DND-41 (cell line): ENCODE data around the gene FOXP4.

ENCODE experiments used
- ATAC-seq: fragments of 200-7000 bp; cut with Tn5 transposase; 3 replicates; pipeline ENCODE4 v1.9.1; 2021; ENCODE audit warnings: low read depth; ENCODE audit not compliant: insufficient read depth
- DNase-seq: peaks from one replicate; pipeline ENCODE4 v3.0.0-alpha.2; 2020
- H2AFZ ChIP-seq: 2 replicates; pipeline ENCODE4 v1.6.0; 2012; ENCODE audit warnings: low read depth, low read length
- H3K27ac ChIP-seq: 2 replicates; pipeline ENCODE4 v1.5.1; 2012; ENCODE audit warnings: low read length, inconsistent platforms
- H3K27me3 ChIP-seq: fragments of 200-600 bp; sonication (generic); 2 replicates; pipeline ENCODE4 v1.6.0; 2012; ENCODE audit warnings: low read length, mild to moderate bottlenecking, inconsistent platforms; ENCODE audit not compliant: insufficient read depth, poor library complexity
- H3K36me3 ChIP-seq: 2 replicates; pipeline ENCODE4 v1.5.1; 2012; ENCODE audit warnings: low read length, inconsistent platforms; ENCODE audit not compliant: insufficient read depth
- H3K4me1 ChIP-seq: 2 replicates; pipeline ENCODE4 v1.5.1; 2012; ENCODE audit warnings: mild to moderate bottlenecking, low read length; ENCODE audit not compliant: insufficient read depth
- H3K4me2 ChIP-seq: 2 replicates; pipeline ENCODE4 v1.6.0; 2012; ENCODE audit warnings: mild to moderate bottlenecking, moderate library complexity, low read length, inconsistent platforms; ENCODE audit not compliant: insufficient read depth
- H3K4me3 ChIP-seq, 2 experiments: fragments of 200-600 bp in 1 of 2; shearing (Covaris generic) in 1 of 2; 2 replicates each; pipeline ENCODE4 v1.5.1; 2012 to 2016; ENCODE audit warnings: inconsistent platforms in 2 of 2, low read length in 2 of 2, mild to moderate bottlenecking in 2 of 2, low read depth in 1 of 2, moderate library complexity in 1 of 2
- H3K79me2 ChIP-seq: 2 replicates; pipeline ENCODE4 v1.6.0; 2012; ENCODE audit warnings: low read length, inconsistent platforms; ENCODE audit not compliant: insufficient read depth
- H3K9ac ChIP-seq: 2 replicates; pipeline ENCODE4 v1.6.0; 2012; ENCODE audit warnings: low read depth, mild to moderate bottlenecking, inconsistent platforms, low read length, moderate library complexity
- H3K9me3 ChIP-seq: 2 replicates; pipeline ENCODE4 v1.5.1; 2012; ENCODE audit warnings: low read length, moderate library complexity, mild to moderate bottlenecking, inconsistent platforms; ENCODE audit not compliant: insufficient read depth, severe bottlenecking
- H4K20me1 ChIP-seq: 2 replicates; pipeline ENCODE4 v1.6.0; 2012; ENCODE audit warnings: low read length; ENCODE audit not compliant: insufficient read depth
- CTCF ChIP-seq: IDR thresholded peaks from 2 replicates; pipeline ENCODE4 v1.5.1; 2012; ENCODE audit warnings: borderline replicate concordance, low read length, moderate library complexity, mild to moderate bottlenecking; ENCODE audit not compliant: poor library complexity, severe bottlenecking; ENCODE audit errors: extremely low read depth
- EZH2 ChIP-seq: IDR thresholded peaks from 3 replicates; pipeline ENCODE4 v1.6.1; 2012; ENCODE audit warnings: borderline replicate concordance, low read depth, mild to moderate bottlenecking, moderate library complexity, low read length, inconsistent platforms; ENCODE audit not compliant: severe bottlenecking

Gene FOXP4

GRCh38 chr6:41555326-41556300 is 9.4 kb downstream of the FOXP4 start:
- Histone ChIP-seq H3K79me2 (peaks cover 76% of the 10 kb centered on the region), H3K4me1 (peaks cover 22% of the 10 kb centered on the region), H4K20me1 (peaks cover 78% of the 10 kb centered on the region), H3K36me3 (peaks cover 34% of the 10 kb centered on the region), H3K9me3 (no peaks in the 10 kb centered on the region), H3K4me2 (no peak overlapping the region), H3K9ac (no peak overlapping the region), H2AFZ (no peak overlapping the region), H3K27ac (no peak overlapping the region), H3K27me3 (no peaks in the 10 kb centered on the region), H3K4me3 (no peak overlapping the region)
- ATAC-seq = no peak
- no peak for DNase-seq
- TF ChIP-seq EZH2 (no peak), CTCF (no peak)

- Histone ChIP-seq H3K27me3 (no peaks in the 10 kb centered on the region), H3K9ac (no peak overlapping the region), H3K27ac (no peak overlapping the region), H3K4me1 (peaks cover 35% of the 10 kb centered on the region), H3K4me3 (no peak overlapping the region), H3K79me2 (peaks cover 73% of the 10 kb centered on the region), H3K4me2 (no peak overlapping the region), H2AFZ (no peak overlapping the region), H3K36me3 (peaks cover 17% of the 10 kb centered on the region), H3K9me3 (no peaks in the 10 kb centered on the region), H4K20me1 (peaks cover 74% of the 10 kb centered on the region)
- ATAC-seq = no peak
- TF ChIP-seq EZH2 (no peak), CTCF (no peak)
- no peak for DNase-seq
Measured at GRCh38 chr6:41557335-41557734, 11.2 kb downstream of the FOXP4 start.

DNA sequence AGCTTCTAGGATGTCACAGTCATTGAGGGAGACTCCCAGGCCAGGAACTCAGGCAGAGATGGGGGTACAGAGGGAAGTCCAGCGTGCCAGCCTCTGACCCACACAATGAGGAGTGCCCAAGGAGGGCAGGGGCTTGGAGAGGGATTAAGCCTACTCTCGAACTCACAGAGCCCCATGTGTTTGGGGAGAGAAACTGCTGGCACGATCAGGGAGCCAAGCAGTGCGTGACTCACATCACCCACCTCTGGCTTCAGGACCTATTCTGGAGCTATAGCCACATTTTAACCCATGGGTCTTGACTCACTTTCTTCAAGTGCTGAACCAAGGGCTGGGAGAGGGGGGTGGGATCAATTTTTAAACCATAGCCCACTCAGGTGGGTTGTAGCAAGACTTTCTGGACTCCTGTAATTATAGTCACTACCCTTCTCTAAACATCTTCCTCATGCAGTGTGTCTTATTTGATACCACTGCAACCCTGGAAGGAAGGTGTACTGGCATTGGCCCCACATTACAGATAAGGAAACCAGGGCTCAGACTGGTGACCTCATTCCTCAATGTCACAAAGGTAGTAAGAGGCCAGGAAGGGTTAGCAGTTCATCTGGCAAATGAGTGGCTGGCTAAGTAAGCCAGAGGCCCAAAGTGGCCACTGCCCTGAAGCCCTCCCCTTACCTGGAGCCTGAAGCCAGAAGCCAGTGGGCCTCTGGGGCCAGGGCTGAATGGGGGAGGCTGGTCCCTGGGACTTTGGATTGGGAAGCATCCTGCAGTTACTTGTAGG is 12.0 kb downstream of the FOXP4 start:
- Histone ChIP-seq H3K9me3 (no peaks in the 10 kb centered on the region), H3K27ac (no peak overlapping the region), H3K9ac (no peak overlapping the region), H3K4me3 (no peak overlapping the region), H3K27me3 (no peaks in the 10 kb centered on the region), H3K36me3 (peaks cover 11% of the 10 kb centered on the region), H2AFZ (no peak overlapping the region), H3K4me2 (no peak overlapping the region), H4K20me1 (peaks cover 77% of the 10 kb centered on the region), H3K79me2 (peaks cover 73% of the 10 kb centered on the region), H3K4me1 (peaks cover 38% of the 10 kb centered on the region)
- DNase-seq = no peak
- ATAC-seq = no peak
- no peak for TF ChIP-seq CTCF
- no peak for TF ChIP-seq EZH2
